Measurements from ENCODE around the gene ALMS1.

- TF ChIP-seq CTCF (IDR thresholded peaks at IDR 0.05; ENCODE audit: borderline replicate concordance, extremely low read depth, low read length, poor library complexity, severe bottlenecking) = no peak
- no peak for TF ChIP-seq EZH2 (IDR thresholded peaks at IDR 0.05; ENCODE audit: borderline replicate concordance, low read depth, low read length, severe bottlenecking)
Measured at GRCh38 chr2:73457982-73458381, 72.3 kb downstream of the ALMS1 start.
